Measurements from ENCODE around the gene NUMB. TPM values are rescaled to one million over a fixed set of nuclear protein-coding genes. Genes with fewer than 3 reads are reported as not detected.

NUMB gene
- total and polyA plus RNA-seq, 2 donors (not counting 3 experiments of a cell fraction or from before 2014, with no cell fraction given): 128 to 164 TPM

GRCh38 chr14:73503648-73504047, 45.3 kb upstream of the NUMB start:
- H3K4me3 ChIP-seq (replicated peaks in 1 of 3; ENCODE audit: insufficient read depth in 1 of 3, low read depth in 1 of 3, low read length in 3 of 3): no peak overlapping the region
- intact Hi-C loops (cut with micrococcal nuclease): loop anchor here (10.0 kb wide), 1 partner anchor 361 kb away; no protein-coding TSS in a partner anchor
- FAIRE-seq (no peak), DNase-seq (ENCODE audit: low read depth, low spot score) (no peak)
- H3K4me2 ChIP-seq (ENCODE audit: insufficient read depth, low read length): no peak overlapping the region
- dilution Hi-C loops (cut with MboI; ENCODE audit: extremely low pct_ligation_motif_present, low sequenced_read_pairs): no loop called here
- H3K9me3 ChIP-seq (replicated peaks; ENCODE audit: control insufficient read depth, insufficient read depth, low read length): no peaks in the 10 kb centered on the region
- H4K20me1 ChIP-seq (replicated peaks; ENCODE audit: control insufficient read depth, extremely low read depth, insufficient read depth, low read length): no peaks in the 10 kb centered on the region
- no peak overlapping the region for H3K9ac ChIP-seq (replicated peaks; ENCODE audit: extremely low read depth, insufficient read depth, low read length)
- H3K9me1 ChIP-seq (replicated peaks; ENCODE audit: control insufficient read depth, extremely low read depth, insufficient read depth, low read length): no peaks in the 10 kb centered on the region
- ChIA-PET POLR2A (no interaction called here), CTCF (interaction anchor here (1.0 to 1.7 kb wide), 3 partner anchors 12 to 130 kb away, joined by 3 to 6 read pairs (median 3); no protein-coding TSS in a partner anchor)
- H2AFZ ChIP-seq (ENCODE audit: low read depth, low read length): no peak overlapping the region
- no peaks in the 10 kb centered on the region for H3K79me2 ChIP-seq (ENCODE audit: control insufficient read depth, insufficient read depth, low read length)
- H3K4me1 ChIP-seq (ENCODE audit: control insufficient read depth, extremely low read depth, insufficient read depth, low read length): no peaks in the 10 kb centered on the region
- H3K27me3 ChIP-seq (ENCODE audit: control insufficient read depth in 2 of 2, insufficient read depth in 2 of 2, low read length in 2 of 2): no peaks in the 10 kb centered on the region
- no peak for TF ChIP-seq FOS (IDR thresholded peaks at IDR 0.05; ENCODE audit: borderline replicate concordance, insufficient read depth, low read length)
- H3K36me3 ChIP-seq (ENCODE audit: control insufficient read depth in 2 of 2, extremely low read depth in 1 of 2, insufficient read depth in 2 of 2, low read length in 2 of 2): no peaks in the 10 kb centered on the region
- no TSS peak for BruUV-seq (replicated peaks)
- H3K27ac ChIP-seq (ENCODE audit: insufficient read depth, low read depth, low read length): no peak overlapping the region

- Histone ChIP-seq H3K36me3 (ENCODE audit: control insufficient read depth in 2 of 2, extremely low read depth in 1 of 2, insufficient read depth in 2 of 2, low read length in 2 of 2) (no peaks in the 10 kb centered on the region), H3K9ac (replicated peaks; ENCODE audit: extremely low read depth, insufficient read depth, low read length) (no peak overlapping the region), H2AFZ (ENCODE audit: low read depth, low read length) (no peak overlapping the region), H3K4me1 (ENCODE audit: control insufficient read depth, extremely low read depth, insufficient read depth, low read length) (no peaks in the 10 kb centered on the region), H3K9me3 (replicated peaks; ENCODE audit: control insufficient read depth, insufficient read depth, low read length) (no peaks in the 10 kb centered on the region), H3K27ac (ENCODE audit: insufficient read depth, low read depth, low read length) (no peak overlapping the region), H3K9me1 (replicated peaks; ENCODE audit: control insufficient read depth, extremely low read depth, insufficient read depth, low read length) (no peaks in the 10 kb centered on the region), H3K27me3 (ENCODE audit: control insufficient read depth in 2 of 2, insufficient read depth in 2 of 2, low read length in 2 of 2) (no peaks in the 10 kb centered on the region), H3K4me2 (ENCODE audit: insufficient read depth, low read length) (no peak overlapping the region), H4K20me1 (replicated peaks; ENCODE audit: control insufficient read depth, extremely low read depth, insufficient read depth, low read length) (no peaks in the 10 kb centered on the region), H3K79me2 (ENCODE audit: control insufficient read depth, insufficient read depth, low read length) (no peaks in the 10 kb centered on the region), H3K4me3 (replicated peaks in 1 of 3; ENCODE audit: insufficient read depth in 1 of 3, low read depth in 1 of 3, low read length in 3 of 3) (no peak overlapping the region)
- TF ChIP-seq CTCF (IDR thresholded peaks at IDR 0.05; ENCODE audit: extremely low read depth in 1 of 2, insufficient read depth in 1 of 2, low read depth in 1 of 2, low read length in 2 of 2) (no peak), FOS (IDR thresholded peaks at IDR 0.05; ENCODE audit: borderline replicate concordance, insufficient read depth, low read length) (no peak), MYC (IDR thresholded peaks at IDR 0.05; ENCODE audit: low read depth, low read length) (no peak), JUN (IDR thresholded peaks at IDR 0.05; ENCODE audit: borderline replicate concordance, insufficient read depth, insufficient read length, low read depth) (no peak), MAX (IDR thresholded peaks at IDR 0.05; ENCODE audit: insufficient read depth, insufficient read length) (no peak), EZH2 (IDR thresholded peaks at IDR 0.05; ENCODE audit: borderline replicate concordance, low read depth, low read length, severe bottlenecking) (no peak), POLR2A (IDR thresholded peaks at IDR 0.05; ENCODE audit: low read depth, low read length) (no peak), GATA2 (IDR thresholded peaks at IDR 0.05; ENCODE audit: insufficient read depth, insufficient read length, low read depth, low read length) (no peak), POLR2AphosphoS5 (IDR thresholded peaks at IDR 0.05; ENCODE audit: insufficient read depth, low read depth, low read length) (no peak)
- dilution Hi-C loops (cut with MboI; ENCODE audit: extremely low pct_ligation_motif_present, low sequenced_read_pairs) (no loop called here), intact Hi-C loops (cut with micrococcal nuclease) (loop anchor here (10.0 kb wide), 1 partner anchor 363 kb away; no protein-coding TSS in a partner anchor)
- BruUV-seq (replicated peaks): no TSS peak
- no peak for DNase-seq (ENCODE audit: low read depth, low spot score)
- FAIRE-seq: no peak
- ChIA-PET CTCF (interaction anchor here (0.9 to 1.7 kb wide), 2 partner anchors 131 to 132 kb away, joined by 4 to 6 read pairs; no protein-coding TSS in a partner anchor), POLR2A (no interaction called here)
Observed at GRCh38 chr14:73502017-73502619, 43.8 kb upstream of the NUMB start.

All from endothelial cell of umbilical vein (primary cell).